ENCODE data around the gene EEIG1.

The EEIG1 gene

DNA sequence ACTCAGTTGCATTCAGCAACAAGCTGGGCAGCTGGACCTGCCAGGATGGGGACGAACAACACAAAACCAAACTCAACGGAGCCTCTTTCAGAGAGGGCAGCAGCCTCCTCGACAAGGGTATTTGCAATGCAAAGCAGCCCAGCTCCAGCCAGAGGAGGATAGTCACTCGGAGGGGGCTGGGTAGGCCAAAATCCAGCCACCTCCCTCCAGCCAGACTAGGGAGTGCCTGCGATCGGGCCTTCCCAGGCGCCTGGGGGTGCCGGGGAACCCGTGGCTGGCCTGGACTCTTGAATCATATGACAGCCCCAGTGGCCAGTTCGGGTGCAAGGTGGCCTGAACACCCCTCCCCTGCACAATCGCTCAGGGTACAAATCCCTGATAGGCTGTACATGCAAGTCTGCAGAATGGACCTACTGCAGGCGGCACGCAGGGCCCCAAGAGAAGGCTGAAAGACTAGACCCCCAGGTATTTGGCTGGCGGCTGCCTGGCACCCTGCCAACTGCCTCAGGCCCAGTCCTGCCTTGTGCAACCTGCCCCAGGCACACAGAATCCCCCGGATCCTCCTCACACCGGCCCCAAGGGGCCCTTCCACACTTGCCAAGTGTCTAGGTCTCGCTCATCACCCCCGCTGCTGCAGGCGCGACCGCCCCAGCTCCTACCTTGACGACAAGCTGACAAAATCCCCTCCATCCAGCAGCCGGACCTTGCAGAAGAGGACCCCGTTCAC, 1.3 kb downstream of the EEIG1 start (continued):
- TF ChIP-seq, protein P1, sequence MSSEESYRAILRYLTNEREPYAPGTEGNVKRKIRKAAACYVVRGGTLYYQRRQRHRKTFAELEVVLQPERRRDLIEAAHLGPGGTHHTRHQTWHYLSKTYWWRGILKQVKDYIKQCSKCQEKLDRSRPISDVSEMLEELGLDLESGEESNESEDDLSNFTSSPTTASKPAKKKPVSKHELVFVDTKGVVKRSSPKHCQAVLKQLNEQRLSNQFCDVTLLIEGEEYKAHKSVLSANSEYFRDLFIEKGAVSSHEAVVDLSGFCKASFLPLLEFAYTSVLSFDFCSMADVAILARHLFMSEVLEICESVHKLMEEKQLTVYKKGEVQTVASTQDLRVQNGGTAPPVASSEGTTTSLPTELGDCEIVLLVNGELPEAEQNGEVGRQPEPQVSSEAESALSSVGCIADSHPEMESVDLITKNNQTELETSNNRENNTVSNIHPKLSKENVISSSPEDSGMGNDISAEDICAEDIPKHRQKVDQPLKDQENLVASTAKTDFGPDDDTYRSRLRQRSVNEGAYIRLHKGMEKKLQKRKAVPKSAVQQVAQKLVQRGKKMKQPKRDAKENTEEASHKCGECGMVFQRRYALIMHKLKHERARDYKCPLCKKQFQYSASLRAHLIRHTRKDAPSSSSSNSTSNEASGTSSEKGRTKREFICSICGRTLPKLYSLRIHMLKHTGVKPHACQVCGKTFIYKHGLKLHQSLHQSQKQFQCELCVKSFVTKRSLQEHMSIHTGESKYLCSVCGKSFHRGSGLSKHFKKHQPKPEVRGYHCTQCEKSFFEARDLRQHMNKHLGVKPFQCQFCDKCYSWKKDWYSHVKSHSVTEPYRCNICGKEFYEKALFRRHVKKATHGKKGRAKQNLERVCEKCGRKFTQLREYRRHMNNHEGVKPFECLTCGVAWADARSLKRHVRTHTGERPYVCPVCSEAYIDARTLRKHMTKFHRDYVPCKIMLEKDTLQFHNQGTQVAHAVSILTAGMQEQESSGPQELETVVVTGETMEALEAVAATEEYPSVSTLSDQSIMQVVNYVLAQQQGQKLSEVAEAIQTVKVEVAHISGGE (tag by site-specific recombination; conservative IDR thresholded peaks at IDR 0.05; ENCODE audit: low read depth): no peak
- no peak for TF ChIP-seq ZNF23 (tag by site-specific recombination; IDR thresholded peaks at IDR 0.05; ENCODE audit: borderline replicate concordance)
- TF ChIP-seq ZNF561 (tag by site-specific recombination; IDR thresholded peaks at IDR 0.05; ENCODE audit: borderline replicate concordance): peak; percentile 28; the same call in 1 of the 2 replicates
- no peak for TF ChIP-seq ZNF174 (tag by site-specific recombination; IDR thresholded peaks at IDR 0.05)
- no peak for TF ChIP-seq ZNF302 (tag by site-specific recombination; IDR thresholded peaks at IDR 0.05; ENCODE audit: low read depth)
- no peak; the same call in 1 of the 2 replicates for TF ChIP-seq ZEB2 (tag by site-specific recombination; IDR thresholded peaks at IDR 0.05)
- TF ChIP-seq RBAK (tag by site-specific recombination; IDR thresholded peaks at IDR 0.05): no peak
- TF ChIP-seq, protein P2, sequence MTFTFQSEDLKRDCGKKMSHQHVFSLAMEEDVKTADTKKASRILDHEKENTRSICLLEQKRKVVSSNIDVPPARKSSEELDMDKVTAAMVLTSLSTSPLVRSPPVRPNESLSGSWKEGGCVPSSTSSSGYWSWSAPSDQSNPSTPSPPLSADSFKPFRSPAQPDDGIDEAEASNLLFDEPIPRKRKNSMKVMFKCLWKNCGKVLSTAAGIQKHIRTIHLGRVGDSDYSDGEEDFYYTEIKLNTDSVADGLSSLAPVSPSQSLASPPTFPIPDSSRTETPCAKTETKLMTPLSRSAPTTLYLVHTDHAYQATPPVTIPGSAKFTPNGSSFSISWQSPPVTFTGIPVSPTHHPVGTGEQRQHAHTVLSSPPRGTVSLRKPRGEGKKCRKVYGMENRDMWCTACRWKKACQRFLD (tag by site-specific recombination; IDR thresholded peaks at IDR 0.05): no peak
- TF ChIP-seq IKZF3 (tag by site-specific recombination; IDR thresholded peaks at IDR 0.05): no peak
- TF ChIP-seq ZNF596 (tag by site-specific recombination; IDR thresholded peaks at IDR 0.05): no peak
- TF ChIP-seq ZNF155 (tag by site-specific recombination; IDR thresholded peaks at IDR 0.05): no peak
- no peak for TF ChIP-seq ZFP3 (tag by site-specific recombination; IDR thresholded peaks at IDR 0.05; ENCODE audit: low read depth)
- TF ChIP-seq, protein P3, sequence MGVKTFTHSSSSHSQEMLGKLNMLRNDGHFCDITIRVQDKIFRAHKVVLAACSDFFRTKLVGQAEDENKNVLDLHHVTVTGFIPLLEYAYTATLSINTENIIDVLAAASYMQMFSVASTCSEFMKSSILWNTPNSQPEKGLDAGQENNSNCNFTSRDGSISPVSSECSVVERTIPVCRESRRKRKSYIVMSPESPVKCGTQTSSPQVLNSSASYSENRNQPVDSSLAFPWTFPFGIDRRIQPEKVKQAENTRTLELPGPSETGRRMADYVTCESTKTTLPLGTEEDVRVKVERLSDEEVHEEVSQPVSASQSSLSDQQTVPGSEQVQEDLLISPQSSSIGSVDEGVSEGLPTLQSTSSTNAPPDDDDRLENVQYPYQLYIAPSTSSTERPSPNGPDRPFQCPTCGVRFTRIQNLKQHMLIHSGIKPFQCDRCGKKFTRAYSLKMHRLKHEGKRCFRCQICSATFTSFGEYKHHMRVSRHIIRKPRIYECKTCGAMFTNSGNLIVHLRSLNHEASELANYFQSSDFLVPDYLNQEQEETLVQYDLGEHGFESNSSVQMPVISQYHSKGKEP (tag by site-specific recombination; IDR thresholded peaks at IDR 0.05): peak; percentile 46; the same call in 1 of the 2 replicates
- no peak for TF ChIP-seq TCF7L2 (IDR thresholded peaks at IDR 0.05; ENCODE audit: borderline replicate concordance, low read depth, low read length)
- no peak for TF ChIP-seq PRDM1 (tag by site-specific recombination; IDR thresholded peaks at IDR 0.05)
- TF ChIP-seq ZNF843 (tag by site-specific recombination; IDR thresholded peaks at IDR 0.05): no peak
- TF ChIP-seq, protein P4, sequence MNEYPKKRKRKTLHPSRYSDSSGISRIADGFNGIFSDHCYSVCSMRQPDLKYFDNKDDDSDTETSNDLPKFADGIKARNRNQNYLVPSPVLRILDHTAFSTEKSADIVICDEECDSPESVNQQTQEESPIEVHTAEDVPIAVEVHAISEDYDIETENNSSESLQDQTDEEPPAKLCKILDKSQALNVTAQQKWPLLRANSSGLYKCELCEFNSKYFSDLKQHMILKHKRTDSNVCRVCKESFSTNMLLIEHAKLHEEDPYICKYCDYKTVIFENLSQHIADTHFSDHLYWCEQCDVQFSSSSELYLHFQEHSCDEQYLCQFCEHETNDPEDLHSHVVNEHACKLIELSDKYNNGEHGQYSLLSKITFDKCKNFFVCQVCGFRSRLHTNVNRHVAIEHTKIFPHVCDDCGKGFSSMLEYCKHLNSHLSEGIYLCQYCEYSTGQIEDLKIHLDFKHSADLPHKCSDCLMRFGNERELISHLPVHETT (tag by site-specific recombination; IDR thresholded peaks at IDR 0.05): no peak
- no peak for TF ChIP-seq ZNF501 (tag by site-specific recombination; IDR thresholded peaks at IDR 0.05)
- no peak for TF ChIP-seq ZNF571 (tag by site-specific recombination; IDR thresholded peaks at IDR 0.05)
- TF ChIP-seq ZNF600 (tag by site-specific recombination; IDR thresholded peaks at IDR 0.05): no peak; the same call in 1 of the 2 replicates
- TF ChIP-seq ZBTB7A (tag by site-specific recombination; IDR thresholded peaks at IDR 0.05; ENCODE audit: low read depth): no peak
- TF ChIP-seq, protein P5, sequence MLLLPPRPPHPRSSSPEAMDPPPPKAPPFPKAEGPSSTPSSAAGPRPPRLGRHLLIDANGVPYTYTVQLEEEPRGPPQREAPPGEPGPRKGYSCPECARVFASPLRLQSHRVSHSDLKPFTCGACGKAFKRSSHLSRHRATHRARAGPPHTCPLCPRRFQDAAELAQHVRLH (tag by site-specific recombination; IDR thresholded peaks at IDR 0.05): no peak
- TF ChIP-seq ZNF202 (tag by site-specific recombination; IDR thresholded peaks at IDR 0.05; ENCODE audit: borderline replicate concordance): no peak
- no peak for TF ChIP-seq ZNF394 (tag by site-specific recombination; IDR thresholded peaks at IDR 0.05; ENCODE audit: borderline replicate concordance)
- TF ChIP-seq ZNF660 (tag by site-specific recombination; IDR thresholded peaks at IDR 0.05): peak; percentile 72; the same call in 1 of the 2 replicates
- no peak for TF ChIP-seq ZNF354C (tag by site-specific recombination; IDR thresholded peaks at IDR 0.05; ENCODE audit: borderline replicate concordance, low read depth)
- no peak for TF ChIP-seq ZNF792 (tag by site-specific recombination; IDR thresholded peaks at IDR 0.05)
- TF ChIP-seq, protein P6, sequence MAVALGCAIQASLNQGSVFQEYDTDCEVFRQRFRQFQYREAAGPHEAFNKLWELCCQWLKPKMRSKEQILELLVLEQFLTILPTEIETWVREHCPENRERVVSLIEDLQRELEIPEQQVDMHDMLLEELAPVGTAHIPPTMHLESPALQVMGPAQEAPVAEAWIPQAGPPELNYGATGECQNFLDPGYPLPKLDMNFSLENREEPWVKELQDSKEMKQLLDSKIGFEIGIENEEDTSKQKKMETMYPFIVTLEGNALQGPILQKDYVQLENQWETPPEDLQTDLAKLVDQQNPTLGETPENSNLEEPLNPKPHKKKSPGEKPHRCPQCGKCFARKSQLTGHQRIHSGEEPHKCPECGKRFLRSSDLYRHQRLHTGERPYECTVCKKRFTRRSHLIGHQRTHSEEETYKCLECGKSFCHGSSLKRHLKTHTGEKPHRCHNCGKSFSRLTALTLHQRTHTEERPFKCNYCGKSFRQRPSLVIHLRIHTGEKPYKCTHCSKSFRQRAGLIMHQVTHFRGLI (tag by site-specific recombination; IDR thresholded peaks at IDR 0.05): no peak
- TF ChIP-seq ZNF324 (tag by site-specific recombination; IDR thresholded peaks at IDR 0.05): no peak
- no peak for TF ChIP-seq ZNF514 (tag by site-specific recombination; IDR thresholded peaks at IDR 0.05)
- TF ChIP-seq WT1 (tag by site-specific recombination; IDR thresholded peaks at IDR 0.05): no peak
- TF ChIP-seq GLIS2 (tag by site-specific recombination; IDR thresholded peaks at IDR 0.05): peak; percentile 64

All from HEK293 (cell line).